NCI-H2029 treated with DMSO at 0.1 percent for 48 hours (cell line): Measurements from ENCODE around the gene DPEP1.
"Not testable (repeated sequence)": the region's sequence is repeated elsewhere in the genome, so short reads cannot be mapped to it uniquely, and the experiment has no call there.

ENCODE experiments used
- DNase-seq: peaks from one replicate; lab custom pipeline; 2025; lab: John Stamatoyannopoulos, UW

DPEP1 gene

GRCh38 chr16:89577055-89577759 is 36.2 kb upstream of the DPEP1 start:
- DNase-seq = no peak

GRCh38 chr16:89579351-89579750 is 34.1 kb upstream of the DPEP1 start:
- no peak for DNase-seq

DNA sequence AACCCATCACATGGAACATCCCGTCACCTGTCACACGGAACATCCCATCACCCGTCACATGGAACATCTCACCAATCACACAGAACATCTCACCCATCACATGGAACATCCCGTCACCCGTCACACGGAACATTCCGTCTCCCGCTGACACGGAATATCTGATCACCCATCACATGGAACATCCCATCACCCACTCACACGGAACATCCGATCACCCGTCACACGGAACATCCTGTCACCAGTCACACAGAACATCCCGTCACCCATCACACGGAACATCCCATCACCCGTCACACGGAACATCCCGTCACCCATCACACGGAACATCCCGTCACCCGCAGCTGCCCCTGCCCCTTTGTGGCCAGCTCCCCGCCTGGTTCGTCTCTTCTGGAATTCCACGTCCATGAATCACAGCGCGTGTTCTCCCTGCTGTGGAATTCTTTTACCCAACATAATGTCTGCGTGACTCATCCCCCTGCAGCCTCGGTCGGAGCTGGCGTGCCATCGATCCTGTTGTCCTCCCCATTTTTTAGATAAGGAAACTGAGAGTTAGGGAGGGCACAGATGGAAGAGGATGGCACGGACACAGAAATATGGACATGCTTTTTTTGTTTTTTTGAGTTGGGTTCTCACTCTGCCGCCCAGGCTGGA is 32.3 kb upstream of the DPEP1 start:
- no peak for DNase-seq

GRCh38 chr16:89581861-89582563 is 31.4 kb upstream of the DPEP1 start:
- DNase-seq = peak; percentile 47

- DNase-seq = no peak
Measured at GRCh38 chr16:89582614-89583196, 30.7 kb upstream of the DPEP1 start.

GRCh38 chr16:89583197-89583894 is 30.1 kb upstream of the DPEP1 start:
- DNase-seq = no peak

DNA sequence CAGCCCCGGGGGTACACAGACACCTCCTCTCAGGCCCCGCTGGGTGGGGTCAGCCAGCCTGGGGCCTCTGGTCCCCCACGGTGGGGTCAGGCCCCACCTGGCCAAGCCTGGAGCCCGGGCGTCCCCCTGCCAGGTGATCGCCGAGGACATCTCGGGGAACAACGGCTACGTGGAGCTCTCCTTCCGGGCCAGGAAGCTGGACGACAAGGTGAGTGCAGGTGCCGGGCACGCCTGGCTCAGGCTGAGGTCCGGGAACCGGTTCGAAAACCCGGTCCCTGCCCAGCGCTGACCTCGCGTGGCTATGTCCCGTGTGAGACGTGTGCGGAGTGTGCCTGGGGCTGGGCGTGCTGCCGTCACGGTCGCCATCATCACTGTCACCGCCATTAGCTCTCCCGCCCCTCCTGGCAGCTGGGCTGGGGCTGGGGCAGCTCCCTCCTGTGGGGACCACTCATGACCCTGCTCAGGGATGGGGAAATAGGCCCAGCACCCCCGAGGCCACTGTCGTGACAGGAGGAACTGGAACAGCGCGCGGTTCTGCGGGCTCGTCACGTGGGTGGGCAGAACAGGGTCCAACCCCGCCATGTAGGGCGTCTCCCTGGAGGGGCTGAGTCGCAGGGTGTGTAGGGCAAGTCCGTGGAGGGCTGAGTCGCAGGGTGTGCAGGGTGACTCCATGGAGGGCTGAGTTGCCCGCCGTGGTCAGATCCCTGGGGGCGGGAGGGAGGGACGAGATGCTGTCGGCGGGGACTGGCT is 29.4 kb upstream of the DPEP1 start:
- DNase-seq = no peak

GRCh38 chr16:89584768-89585549 is 28.5 kb upstream of the DPEP1 start:
- no peak for DNase-seq

GRCh38 chr16:89586218-89586617 is 27.2 kb upstream of the DPEP1 start:
- DNase-seq = no peak

DNA sequence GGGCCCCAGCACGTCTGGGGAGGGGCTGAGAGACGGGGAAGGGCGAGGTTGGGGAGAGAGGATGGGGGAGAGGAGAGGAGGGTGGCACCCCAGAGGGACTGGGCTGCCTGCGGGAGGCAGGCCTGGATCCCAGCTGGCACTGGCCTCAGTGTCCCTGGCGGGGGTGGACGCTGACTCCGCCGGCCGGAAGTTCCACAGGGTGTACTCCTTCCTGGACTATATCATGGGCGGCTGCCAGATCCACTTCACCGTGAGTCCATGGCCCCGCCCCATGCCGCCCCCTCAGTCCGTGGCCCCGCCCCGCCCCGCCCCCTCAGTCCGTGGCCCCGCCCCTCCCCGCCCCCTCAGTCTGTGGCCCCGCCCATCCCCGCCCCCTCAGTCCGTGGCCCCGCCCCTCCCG is 26.6 kb upstream of the DPEP1 start:
- no peak for DNase-seq

DNA sequence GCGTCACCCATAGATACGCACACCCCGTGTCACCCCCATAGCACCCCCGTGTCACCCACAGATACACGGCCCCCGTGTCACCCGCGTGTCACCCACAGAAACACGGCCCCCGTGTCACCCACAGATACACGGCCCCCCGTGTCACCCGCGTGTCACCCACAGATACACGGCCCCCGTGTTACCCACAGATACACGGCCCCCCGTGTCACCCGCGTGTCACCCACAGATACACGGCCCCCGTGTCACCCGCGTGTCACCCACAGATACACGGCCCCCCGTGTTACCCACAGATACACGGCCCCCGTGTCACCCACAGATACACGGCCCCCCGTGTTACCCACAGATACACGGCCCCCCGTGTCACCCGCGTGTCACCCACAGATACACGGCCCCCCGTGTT is 25.8 kb upstream of the DPEP1 start:
- DNase-seq = not testable (repeated sequence)

- DNase-seq = no peak
Measured at GRCh38 chr16:89588413-89589109, 24.9 kb upstream of the DPEP1 start.

DNA sequence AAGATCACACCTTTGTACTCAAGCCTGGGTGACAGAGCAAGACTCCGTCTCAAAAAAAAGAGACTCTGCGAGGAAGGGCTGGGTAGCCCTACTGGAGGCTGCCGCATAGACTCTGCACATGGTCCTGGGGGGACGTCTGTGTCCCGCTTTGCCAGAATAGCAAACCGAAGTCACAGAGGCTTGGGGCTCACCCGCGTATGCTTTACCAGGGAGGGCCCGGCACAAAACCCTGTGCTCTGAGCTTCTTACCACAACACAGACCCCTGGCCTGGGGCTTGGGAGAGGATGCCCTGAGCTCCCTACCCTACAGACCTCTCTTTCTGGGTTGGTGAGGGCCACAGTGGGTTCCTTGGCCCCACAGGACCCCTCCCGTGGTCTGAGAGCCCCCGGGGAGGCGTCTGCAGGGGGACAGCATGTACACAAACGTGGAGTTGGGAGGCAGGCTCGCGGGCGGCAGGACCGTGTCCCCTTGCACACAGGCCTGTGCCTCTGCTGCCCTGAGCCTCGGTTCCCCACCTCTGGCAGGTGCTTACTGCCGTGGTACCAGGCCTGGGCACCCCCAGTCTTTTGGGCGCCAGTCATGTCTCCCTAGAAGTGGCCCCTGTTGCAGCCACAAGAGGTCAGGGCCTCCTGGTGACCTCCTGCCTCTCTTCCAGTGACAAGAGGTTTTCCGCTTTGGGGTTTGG is 24.1 kb upstream of the DPEP1 start:
- DNase-seq = no peak

- no peak for DNase-seq
Measured at GRCh38 chr16:89593841-89594240, 19.6 kb upstream of the DPEP1 start.

DNA sequence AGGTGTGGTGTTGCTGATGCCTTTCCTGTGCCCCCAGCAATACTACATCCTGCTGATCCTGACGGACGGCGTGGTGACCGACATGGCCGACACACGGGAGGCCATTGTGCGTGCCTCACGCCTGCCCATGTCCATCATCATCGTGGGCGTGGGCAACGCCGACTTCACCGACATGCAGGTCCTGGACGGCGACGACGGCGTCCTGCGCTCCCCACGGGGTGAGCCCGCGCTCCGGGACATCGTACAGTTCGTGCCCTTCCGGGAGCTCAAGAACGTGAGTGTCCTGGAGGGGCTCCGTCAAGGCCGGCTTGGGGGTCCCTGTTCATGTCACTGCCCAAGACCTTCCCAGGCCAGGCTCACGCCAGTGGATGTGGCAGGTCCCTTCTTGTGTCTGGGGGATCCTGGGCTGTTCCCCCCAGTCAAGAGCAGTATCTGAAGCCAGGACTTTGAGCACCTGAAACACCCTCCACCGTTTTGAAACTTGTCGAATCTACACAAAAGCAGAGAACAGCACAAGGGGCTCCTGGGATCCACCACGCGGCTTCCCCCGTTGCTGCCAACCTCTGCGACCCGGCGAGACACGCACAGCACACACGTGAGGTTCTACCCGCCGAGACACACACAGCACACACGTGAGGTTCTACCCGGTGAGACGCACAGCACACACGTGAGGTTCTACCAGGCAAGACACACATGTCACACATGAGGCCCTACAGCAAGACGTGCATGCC is 17.9 kb upstream of the DPEP1 start:
- no peak for DNase-seq

- no peak for DNase-seq
Measured at GRCh38 chr16:89596061-89596689, 17.3 kb upstream of the DPEP1 start.

DNA sequence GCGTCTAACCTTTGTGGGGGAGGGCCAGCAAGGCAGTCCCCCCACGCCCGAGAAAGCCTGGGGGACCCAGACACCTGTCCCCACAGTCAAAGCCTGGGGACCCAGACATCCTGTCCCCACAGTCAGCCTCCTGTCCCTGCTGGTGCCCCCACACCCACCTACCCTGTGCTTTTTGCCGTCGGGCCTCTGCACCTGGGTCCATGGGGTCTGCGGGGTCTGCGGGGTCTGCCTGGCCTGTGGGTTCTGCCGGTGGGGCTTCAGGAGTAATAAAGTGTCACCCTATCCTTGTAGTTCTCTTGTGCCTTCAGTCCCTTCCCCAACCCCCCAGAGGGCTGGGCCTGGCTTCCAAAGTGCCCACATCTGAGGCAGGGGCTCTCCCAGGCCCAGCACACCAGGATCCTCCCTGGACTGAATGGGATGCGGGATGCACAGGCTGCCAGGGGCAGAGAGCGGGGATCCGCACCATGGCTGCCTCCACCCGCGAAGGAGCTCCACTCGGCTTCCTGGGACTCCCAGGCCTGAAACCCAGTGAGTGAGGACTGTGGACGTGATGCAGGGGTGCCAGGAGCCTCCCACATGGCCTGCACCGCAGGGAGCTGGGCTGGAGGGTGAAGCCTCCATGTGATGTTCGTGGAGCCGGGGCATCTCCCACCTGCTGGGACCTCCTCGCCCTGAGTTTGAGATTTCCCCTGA is 16.3 kb upstream of the DPEP1 start:
- DNase-seq = no peak

- DNase-seq = no peak
Measured at GRCh38 chr16:89598199-89598598, 15.2 kb upstream of the DPEP1 start.
